ENCODE results near the gene QPRT. TPM values are rescaled to one million over a fixed set of nuclear protein-coding genes. Genes with fewer than 3 reads are reported as not detected.

QPRT gene
- total and polyA plus RNA-seq, 2 donors (not counting 3 experiments of a cell fraction or from before 2014, with no cell fraction given), result 0.40 to 0.44 TPM

DNA sequence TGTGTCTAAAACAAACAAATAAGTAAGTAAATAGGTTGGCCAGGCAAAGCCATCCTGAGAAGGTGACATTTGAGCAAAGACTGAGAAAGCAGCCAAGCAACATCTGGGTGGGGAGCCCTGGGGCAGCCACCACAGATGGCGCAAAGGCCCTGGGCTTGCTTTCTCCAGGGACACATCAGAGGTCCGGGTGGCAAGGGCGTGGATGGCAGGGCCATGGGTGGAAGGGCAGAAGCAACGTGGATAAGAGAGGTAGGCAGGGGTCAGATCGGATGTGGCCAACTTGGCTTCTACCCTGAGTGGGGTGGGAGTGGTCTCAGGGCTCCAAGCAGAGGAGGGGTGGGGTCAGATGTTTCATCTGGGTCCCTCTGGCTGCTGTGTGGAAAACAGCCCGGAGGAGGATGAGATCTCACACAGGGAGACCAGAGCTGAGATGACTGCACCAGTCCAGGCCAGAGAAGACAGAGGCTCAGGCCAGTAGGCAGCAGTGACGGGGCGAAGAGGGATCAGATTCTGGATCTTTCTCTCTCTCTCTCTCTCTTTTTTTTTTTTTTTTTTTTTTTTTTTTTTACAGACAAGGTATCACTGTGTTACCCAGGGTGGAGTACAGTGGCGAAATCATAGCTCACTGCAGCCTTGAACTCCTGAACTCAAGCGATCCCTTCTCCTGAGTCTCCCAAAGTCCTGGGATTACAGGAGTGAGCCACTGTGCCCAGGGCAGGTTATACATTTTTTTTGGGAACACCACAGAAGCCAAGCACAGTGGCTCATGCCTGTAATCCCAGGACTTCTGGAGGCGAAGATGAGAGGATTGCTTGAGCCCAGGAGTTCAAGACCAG lies 22.1 kb upstream of the QPRT start:
- Histone ChIP-seq H4K20me1 (replicated peaks; ENCODE audit: control insufficient read depth, extremely low read depth, insufficient read depth, low read length) (no peaks in the 10 kb centered on the region), H3K9me1 (replicated peaks; ENCODE audit: control insufficient read depth, extremely low read depth, insufficient read depth, low read length) (no peaks in the 10 kb centered on the region), H3K79me2 (ENCODE audit: control insufficient read depth, insufficient read depth, low read length) (no peaks in the 10 kb centered on the region), H3K9me3 (replicated peaks; ENCODE audit: control insufficient read depth, insufficient read depth, low read length) (no peaks in the 10 kb centered on the region), H3K9ac (replicated peaks; ENCODE audit: extremely low read depth, insufficient read depth, low read length) (no peak overlapping the region), H3K27ac (ENCODE audit: insufficient read depth, low read depth, low read length) (no peak overlapping the region), H3K4me2 (ENCODE audit: insufficient read depth, low read length) (no peak overlapping the region), H3K4me1 (ENCODE audit: control insufficient read depth, extremely low read depth, insufficient read depth, low read length) (no peaks in the 10 kb centered on the region), H3K4me3 (replicated peaks in 1 of 3; ENCODE audit: insufficient read depth in 1 of 3, low read depth in 1 of 3, low read length in 3 of 3) (no peak overlapping the region), H2AFZ (ENCODE audit: low read depth, low read length) (no peak overlapping the region), H3K36me3 (ENCODE audit: control insufficient read depth in 2 of 2, extremely low read depth in 1 of 2, insufficient read depth in 2 of 2, low read length in 2 of 2) (no peaks in the 10 kb centered on the region), H3K27me3 (ENCODE audit: control insufficient read depth in 2 of 2, insufficient read depth in 2 of 2, low read length in 2 of 2) (no peaks in the 10 kb centered on the region)
- TF ChIP-seq JUN (IDR thresholded peaks at IDR 0.05; ENCODE audit: borderline replicate concordance, insufficient read depth, insufficient read length, low read depth), result no peak
- TF ChIP-seq POLR2AphosphoS5 (IDR thresholded peaks at IDR 0.05; ENCODE audit: insufficient read depth, low read depth, low read length), result no peak
- no peak for TF ChIP-seq EZH2 (IDR thresholded peaks at IDR 0.05; ENCODE audit: borderline replicate concordance, low read depth, low read length, severe bottlenecking)
- TF ChIP-seq, protein P1, sequence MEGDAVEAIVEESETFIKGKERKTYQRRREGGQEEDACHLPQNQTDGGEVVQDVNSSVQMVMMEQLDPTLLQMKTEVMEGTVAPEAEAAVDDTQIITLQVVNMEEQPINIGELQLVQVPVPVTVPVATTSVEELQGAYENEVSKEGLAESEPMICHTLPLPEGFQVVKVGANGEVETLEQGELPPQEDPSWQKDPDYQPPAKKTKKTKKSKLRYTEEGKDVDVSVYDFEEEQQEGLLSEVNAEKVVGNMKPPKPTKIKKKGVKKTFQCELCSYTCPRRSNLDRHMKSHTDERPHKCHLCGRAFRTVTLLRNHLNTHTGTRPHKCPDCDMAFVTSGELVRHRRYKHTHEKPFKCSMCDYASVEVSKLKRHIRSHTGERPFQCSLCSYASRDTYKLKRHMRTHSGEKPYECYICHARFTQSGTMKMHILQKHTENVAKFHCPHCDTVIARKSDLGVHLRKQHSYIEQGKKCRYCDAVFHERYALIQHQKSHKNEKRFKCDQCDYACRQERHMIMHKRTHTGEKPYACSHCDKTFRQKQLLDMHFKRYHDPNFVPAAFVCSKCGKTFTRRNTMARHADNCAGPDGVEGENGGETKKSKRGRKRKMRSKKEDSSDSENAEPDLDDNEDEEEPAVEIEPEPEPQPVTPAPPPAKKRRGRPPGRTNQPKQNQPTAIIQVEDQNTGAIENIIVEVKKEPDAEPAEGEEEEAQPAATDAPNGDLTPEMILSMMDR (IDR thresholded peaks at IDR 0.05; ENCODE audit: extremely low read depth in 1 of 2, insufficient read depth in 1 of 2, low read depth in 1 of 2, low read length in 2 of 2), result no peak
- TF ChIP-seq GATA2 (IDR thresholded peaks at IDR 0.05; ENCODE audit: insufficient read depth, insufficient read length, low read depth, low read length), result no peak
- no peak for TF ChIP-seq MYC (IDR thresholded peaks at IDR 0.05; ENCODE audit: low read depth, low read length)
- no peak for TF ChIP-seq MAX (IDR thresholded peaks at IDR 0.05; ENCODE audit: insufficient read depth, insufficient read length)
- no peak for TF ChIP-seq FOS (IDR thresholded peaks at IDR 0.05; ENCODE audit: borderline replicate concordance, insufficient read depth, low read length)
- TF ChIP-seq POLR2A (IDR thresholded peaks at IDR 0.05; ENCODE audit: low read depth, low read length), result no peak
- ChIA-PET CTCF (interaction anchor here (0.9 to 1.1 kb wide), 2 partner anchors 8 to 375 kb away, joined by 3 read pairs; no protein-coding TSS in a partner anchor), POLR2A (no interaction called here)
- dilution Hi-C loops (cut with MboI; ENCODE audit: extremely low pct_ligation_motif_present, low sequenced_read_pairs), result no loop called here
- DNase-seq (ENCODE audit: low read depth, low spot score) (no peak), FAIRE-seq (no peak)
- intact Hi-C loops (cut with micrococcal nuclease), result no loop called here
- BruUV-seq (replicated peaks), result no TSS peak

Data from endothelial cell of umbilical vein (primary cell).